SK-N-SH (cell line): Measurements from ENCODE around the gene BCO2.

Experiments
- CTCF ChIP-seq: fragments of 200-600 bp; sonication (generic); IDR thresholded peaks from 2 replicates; pipeline ENCODE4 v1.6.1; 2017; ENCODE audit warnings: antibody characterized with exemption, mild to moderate bottlenecking, moderate library complexity
- ELF1 ChIP-seq: IDR thresholded peaks from 2 replicates; pipeline ENCODE4 v1.4.0; 2012
- GABPA ChIP-seq: IDR thresholded peaks from 2 replicates; pipeline ENCODE4 v1.4.0; 2012; ENCODE audit warnings: low read depth, mild to moderate bottlenecking
- NFIC ChIP-seq: IDR thresholded peaks from 2 replicates; pipeline ENCODE4 v1.4.0; 2012; ENCODE audit warnings: borderline replicate concordance
- POLR2AphosphoS5 ChIP-seq: IDR thresholded peaks from 2 replicates; pipeline ENCODE4 v1.6.1; 2012; ENCODE audit warnings: low read depth, low read length
- SMC3 ChIP-seq: IDR thresholded peaks from 2 replicates; pipeline ENCODE4 v1.6.1; 2012; ENCODE audit warnings: low read depth, low read length, improper control_type of control experiment

GRCh38 chr11:112248201-112248600 lies 72.9 kb downstream of the BCO2 start:
- TF ChIP-seq POLR2AphosphoS5 (no peak), CTCF (no peak), NFIC (no peak), SMC3 (no peak), ELF1 (no peak), GABPA (no peak)
